Endodermal cell (in vitro differentiated cells): Measurements from ENCODE around the gene GRK1. TPM values are rescaled to one million over a fixed set of nuclear protein-coding genes. Genes with fewer than 3 reads are reported as not detected.

Experiments
- DNase-seq: peaks from one replicate; pipeline ENCODE4 v3.0.0-alpha.2; 2017
- H3K27ac ChIP-seq: 2 replicates; pipeline ENCODE4 v1.5.1; 2013; ENCODE audit warnings: mild to moderate bottlenecking, low read depth, low read length, moderate library complexity
- H3K27me3 ChIP-seq: 2 replicates; pipeline ENCODE4 v1.6.1; 2013; ENCODE audit warnings: mild to moderate bottlenecking, low read length, moderate library complexity; ENCODE audit not compliant: insufficient read depth, control insufficient read depth, poor library complexity, severe bottlenecking
- H3K36me3 ChIP-seq: 2 replicates; pipeline ENCODE4 v1.7.0; 2013; ENCODE audit warnings: mild to moderate bottlenecking, low read length, moderate library complexity; ENCODE audit not compliant: control insufficient read depth, insufficient read depth
- H3K4me1 ChIP-seq: one replicate; pipeline ENCODE4 v1.7.0; 2013; ENCODE audit warnings: low read length; ENCODE audit not compliant: control insufficient read depth, insufficient read depth
- H3K4me3 ChIP-seq: 2 replicates; pipeline ENCODE4 v1.5.1; 2013; ENCODE audit warnings: mild to moderate bottlenecking, low read length, moderate library complexity
- H3K9ac ChIP-seq: 2 replicates; pipeline ENCODE4 v1.6.1; 2013; ENCODE audit warnings: mild to moderate bottlenecking, low read length, moderate library complexity; ENCODE audit not compliant: poor library complexity, severe bottlenecking; ENCODE audit errors: extremely low read depth
- H3K9me3 ChIP-seq: 2 replicates; pipeline ENCODE4 v1.6.1; 2013; ENCODE audit warnings: mild to moderate bottlenecking, low read length, moderate library complexity; ENCODE audit not compliant: control insufficient read depth
- H3K27ac Mint-ChIP-seq: 2 replicates; pipeline ENCODE4 v1.8.0; 2020; ENCODE audit warnings: mixed read lengths
- H3K27me3 Mint-ChIP-seq: 2 replicates; pipeline ENCODE4 v1.8.0; 2021; ENCODE audit warnings: mild to moderate bottlenecking, mixed read lengths; ENCODE audit not compliant: insufficient read depth
- H3K36me3 Mint-ChIP-seq: 2 replicates; pipeline ENCODE4 v1.8.0; 2020; ENCODE audit warnings: low read depth, mixed read lengths
- H3K4me1 Mint-ChIP-seq: 2 replicates; pipeline ENCODE4 v1.8.0; 2020; ENCODE audit warnings: mixed read lengths
- H3K4me3 Mint-ChIP-seq: 2 replicates; pipeline ENCODE4 v1.8.0; 2020; ENCODE audit warnings: mild to moderate bottlenecking, moderate library complexity, mixed read lengths
- H3K9me3 Mint-ChIP-seq: 2 replicates; pipeline ENCODE4 v1.8.0; 2020; ENCODE audit warnings: mild to moderate bottlenecking, mixed read lengths
- WGBS, 2 experiments: methylation state at CpG; one replicate each; pipeline versions ENCODE4 v1.1.5 to v1.1.7; 2013; ENCODE audit warnings: missing lambda C conversion rate in 2 of 2, mixed read lengths in 1 of 2; ENCODE audit not compliant: insufficient coverage in 1 of 2, insufficient read length in 1 of 2; 5-methylcytosine and 5-hydroxymethylcytosine counted together
- total RNA-seq, 2 donors: library from RNA; stranded (reverse); fragmentation: NEBNext Ultra II Directional in 1 of 2; extraction: Animal tissue kit (Norgen Biotek cat#: 25700) in 1 of 2; gene quantifications; 2 replicates in 1 of 2; 3 replicates in 1 of 2; pipeline ENCODE4 v1.2.1, GENCODE V29; 2021
- TF ChIP-seq, protein P1 (sequence below): fragments of 200-600 bp; sonication (generic); conservative IDR thresholded peaks from 2 replicates; pipeline ENCODE4 v1.5.0; 2021; ENCODE audit warnings: antibody characterized with exemption, mild to moderate bottlenecking

Gene GRK1
- total RNA-seq, 2 donors from 2014 or later, result 1.7 to 2.5 TPM

DNA sequence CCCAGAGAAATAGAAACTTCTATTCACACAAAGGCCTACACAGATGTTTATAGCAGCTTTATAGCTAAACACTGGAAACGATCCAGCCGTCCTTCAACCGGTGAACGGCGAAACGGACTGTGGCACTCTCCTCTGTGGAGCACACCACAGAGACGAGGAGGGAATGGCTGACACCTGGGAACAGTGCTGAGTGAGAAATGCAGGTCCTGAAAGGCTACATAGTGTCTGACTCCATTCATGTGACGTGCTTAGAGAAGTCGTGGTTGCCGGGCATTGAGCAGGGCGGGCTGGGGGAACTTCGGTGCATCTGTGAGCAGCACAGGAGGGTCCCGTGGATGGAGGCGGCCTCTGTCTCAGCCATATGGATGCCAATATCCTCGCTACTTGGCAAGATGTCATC, 3.1 kb upstream of the GRK1 start:
- H3K9me3 ChIP-seq, result peaks cover 16% of the 10 kb centered on the region
- no peak overlapping the region for H3K4me3 ChIP-seq
- no peak overlapping the region for H3K9ac ChIP-seq
- H3K9me3 Mint-ChIP-seq, result peaks cover 17% of the 10 kb centered on the region
- H3K27ac Mint-ChIP-seq, result no peak overlapping the region
- H3K27me3 ChIP-seq, result no peaks in the 10 kb centered on the region
- 91 to 94% methylated on average over 14 to 15 of the region's 15 CpGs for WGBS, 2 experiments
- TF ChIP-seq, protein P1, sequence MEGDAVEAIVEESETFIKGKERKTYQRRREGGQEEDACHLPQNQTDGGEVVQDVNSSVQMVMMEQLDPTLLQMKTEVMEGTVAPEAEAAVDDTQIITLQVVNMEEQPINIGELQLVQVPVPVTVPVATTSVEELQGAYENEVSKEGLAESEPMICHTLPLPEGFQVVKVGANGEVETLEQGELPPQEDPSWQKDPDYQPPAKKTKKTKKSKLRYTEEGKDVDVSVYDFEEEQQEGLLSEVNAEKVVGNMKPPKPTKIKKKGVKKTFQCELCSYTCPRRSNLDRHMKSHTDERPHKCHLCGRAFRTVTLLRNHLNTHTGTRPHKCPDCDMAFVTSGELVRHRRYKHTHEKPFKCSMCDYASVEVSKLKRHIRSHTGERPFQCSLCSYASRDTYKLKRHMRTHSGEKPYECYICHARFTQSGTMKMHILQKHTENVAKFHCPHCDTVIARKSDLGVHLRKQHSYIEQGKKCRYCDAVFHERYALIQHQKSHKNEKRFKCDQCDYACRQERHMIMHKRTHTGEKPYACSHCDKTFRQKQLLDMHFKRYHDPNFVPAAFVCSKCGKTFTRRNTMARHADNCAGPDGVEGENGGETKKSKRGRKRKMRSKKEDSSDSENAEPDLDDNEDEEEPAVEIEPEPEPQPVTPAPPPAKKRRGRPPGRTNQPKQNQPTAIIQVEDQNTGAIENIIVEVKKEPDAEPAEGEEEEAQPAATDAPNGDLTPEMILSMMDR, result no peak
- no peak overlapping the region for H3K27ac ChIP-seq
- peak; percentile 32 for DNase-seq
- H3K27me3 Mint-ChIP-seq, result peaks cover 2% of the 10 kb centered on the region
- peaks cover 12% of the 10 kb centered on the region for H3K4me1 Mint-ChIP-seq
- no peak overlapping the region for H3K4me3 Mint-ChIP-seq
- no peaks in the 10 kb centered on the region for H3K36me3 Mint-ChIP-seq
- H3K36me3 ChIP-seq, result no peaks in the 10 kb centered on the region
- no peaks in the 10 kb centered on the region for H3K4me1 ChIP-seq

DNA sequence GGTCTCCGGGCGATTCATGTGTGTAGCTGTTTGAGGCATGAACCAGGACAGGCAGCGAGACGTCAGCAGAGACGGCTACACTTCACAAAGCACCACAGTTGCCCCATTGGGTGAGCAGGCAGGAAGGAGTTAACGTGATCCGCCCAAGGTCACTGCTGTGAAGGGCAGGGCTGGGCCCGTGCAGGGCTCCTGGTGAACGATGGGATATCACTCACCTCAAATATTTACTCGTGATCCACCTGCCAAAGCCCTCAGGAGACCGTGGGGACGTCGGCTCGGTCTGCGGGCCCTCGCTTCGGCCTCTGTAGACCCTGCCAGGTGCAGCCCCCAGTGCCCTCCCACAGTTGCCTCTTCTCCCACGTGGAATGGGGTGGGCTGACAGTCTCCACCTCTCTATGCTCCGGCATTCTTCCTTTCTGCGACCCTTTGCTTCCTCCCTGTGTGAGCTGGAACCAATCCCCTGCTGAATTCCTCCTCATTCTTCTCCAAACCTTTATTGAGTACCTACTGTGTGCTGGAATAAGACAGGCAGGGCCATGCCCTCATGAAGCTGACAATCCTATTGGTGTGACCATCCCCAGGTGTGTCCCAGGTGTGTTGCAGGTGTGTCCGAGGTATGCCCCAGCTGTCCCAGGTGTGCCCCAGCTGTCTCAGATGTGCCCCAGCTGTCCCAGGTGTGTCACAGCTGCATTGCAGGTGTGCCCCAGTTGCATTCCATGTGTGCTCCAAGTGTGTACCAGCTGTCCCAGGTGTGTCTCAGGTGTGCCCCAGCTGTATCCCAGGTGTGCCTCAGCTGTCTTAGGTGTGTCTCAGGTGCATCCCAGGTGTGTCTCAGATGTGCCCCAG, 2.0 kb upstream of the GRK1 start:
- H3K9me3 Mint-ChIP-seq, result peaks cover 17% of the 10 kb centered on the region
- no peak overlapping the region for H3K4me3 Mint-ChIP-seq
- Histone ChIP-seq H3K27ac (no peak overlapping the region), H3K36me3 (no peaks in the 10 kb centered on the region), H3K9ac (no peak overlapping the region), H3K4me3 (no peak overlapping the region), H3K27me3 (no peaks in the 10 kb centered on the region), H3K4me1 (no peaks in the 10 kb centered on the region), H3K9me3 (peaks cover 16% of the 10 kb centered on the region)
- peaks cover 15% of the 10 kb centered on the region for H3K4me1 Mint-ChIP-seq
- WGBS, 2 experiments, result 80 to 82% methylated on average over 16 to 21 of the region's 21 CpGs
- no peaks in the 10 kb centered on the region for H3K36me3 Mint-ChIP-seq
- TF ChIP-seq, protein P1, result no peak
- peaks cover 2% of the 10 kb centered on the region for H3K27me3 Mint-ChIP-seq
- peak; percentile 45 for DNase-seq
- no peak overlapping the region for H3K27ac Mint-ChIP-seq

DNA sequence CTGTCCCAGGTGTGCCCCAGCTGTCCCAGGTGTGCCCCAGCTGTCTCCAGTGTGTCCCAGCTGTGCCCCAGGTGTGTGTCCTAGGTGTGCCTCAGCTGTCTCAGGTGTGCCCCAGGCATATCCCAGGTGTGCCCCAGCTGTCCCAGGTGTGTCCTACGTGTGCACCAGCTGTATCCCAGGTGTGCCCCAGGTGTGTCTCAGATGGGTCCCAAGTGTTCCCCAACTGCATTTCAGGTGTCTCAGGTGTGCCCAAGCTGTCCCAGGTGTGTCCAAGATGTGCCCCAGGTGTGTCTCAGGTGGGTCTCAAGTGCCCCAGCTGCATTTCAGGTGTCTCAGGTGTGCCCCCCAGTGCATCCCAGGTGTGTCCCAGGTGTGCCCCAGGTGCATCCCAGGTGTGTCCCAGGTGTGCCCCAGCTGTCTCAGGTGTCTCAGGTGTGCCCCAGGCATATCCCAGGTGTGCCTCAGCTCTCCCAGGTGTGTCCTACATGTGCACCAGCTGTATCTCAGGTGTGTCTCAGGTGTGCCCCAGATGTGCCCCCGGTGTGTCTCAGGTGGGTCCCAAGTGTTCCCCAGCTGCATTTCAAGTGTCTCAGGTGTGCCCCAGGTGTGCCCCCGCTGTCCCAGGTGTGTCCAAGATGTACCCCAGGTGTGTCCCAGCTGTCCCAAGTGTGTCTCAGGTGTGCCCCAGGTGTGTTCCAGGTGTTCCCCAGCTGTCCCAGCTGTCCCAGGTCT, 1.3 kb upstream of the GRK1 start:
- WGBS, 2 experiments, result 94 to 96% methylated on average over 3 of the region's 3 CpGs
- TF ChIP-seq, protein P1, result no peak
- Mint-ChIP-seq H3K4me3 (no peak overlapping the region), H3K9me3 (peaks cover 16% of the 10 kb centered on the region), H3K4me1 (peaks cover 19% of the 10 kb centered on the region), H3K27ac (no peak overlapping the region), H3K27me3 (peaks cover 2% of the 10 kb centered on the region), H3K36me3 (no peaks in the 10 kb centered on the region)
- Histone ChIP-seq H3K36me3 (no peaks in the 10 kb centered on the region), H3K9ac (no peak overlapping the region), H3K4me3 (no peak overlapping the region), H3K27me3 (no peaks in the 10 kb centered on the region), H3K9me3 (peaks cover 16% of the 10 kb centered on the region), H3K4me1 (no peaks in the 10 kb centered on the region), H3K27ac (no peak overlapping the region)
- DNase-seq, result peak; percentile 40
